Lung (tissue), 12 donors: Measurements from ENCODE around the gene RNF220. TPM values are rescaled to one million over a fixed set of nuclear protein-coding genes. Genes with fewer than 3 reads are reported as not detected.
"Not testable (repeated sequence)": the region's sequence is repeated elsewhere in the genome, so short reads cannot be mapped to it uniquely, and the experiment has no call there.

Experiments used
- ATAC-seq: fragments of 200-7000 bp; cut with Tn5 transposase; one replicate; pipeline ENCODE4 v1.9.1; 2020; ENCODE audit warnings: moderate number of reproducible peaks; ENCODE audit not compliant: insufficient read depth, low FRiP score
- DNase-seq, 3 donors: peaks; one replicate each; pipeline ENCODE4 v3.0.0-alpha.2; 2013 to 2017
- H3K27ac ChIP-seq, 2 donors: one replicate each; pipeline ENCODE4 v1.5.1; 2013; ENCODE audit warnings: mild to moderate bottlenecking in 2 of 2, moderate library complexity in 2 of 2, control low read depth in 1 of 2, inconsistent platforms in 1 of 2, low read depth in 1 of 2, low read length in 1 of 2
- H3K27me3 ChIP-seq, 3 donors: one replicate each; pipeline ENCODE4 v1.5.1; 2013; ENCODE audit warnings: low read length in 2 of 3; ENCODE audit not compliant: control insufficient read depth in 3 of 3, insufficient read depth in 3 of 3
- H3K36me3 ChIP-seq, 4 donors: one replicate each; pipeline ENCODE4 v1.5.1; 2013; ENCODE audit warnings: low read length in 4 of 4, mild to moderate bottlenecking in 1 of 4, moderate library complexity in 1 of 4; ENCODE audit not compliant: control insufficient read depth in 4 of 4, insufficient read depth in 4 of 4
- H3K4me1 ChIP-seq, 5 donors: one replicate each; pipeline ENCODE4 v1.5.1; 2013; ENCODE audit warnings: low read length in 5 of 5, mild to moderate bottlenecking in 2 of 5, moderate library complexity in 1 of 5; ENCODE audit not compliant: control insufficient read depth in 5 of 5, insufficient read depth in 5 of 5
- H3K4me3 ChIP-seq: one replicate; pipeline ENCODE4 v1.5.1; 2013; ENCODE audit warnings: mild to moderate bottlenecking, control low read depth, moderate library complexity
- H3K9ac ChIP-seq, 2 donors: one replicate each; pipeline ENCODE4 v1.5.1; 2013; ENCODE audit warnings: low read length in 2 of 2, control low read depth in 1 of 2; ENCODE audit not compliant: insufficient read depth in 1 of 2
- H3K9me3 ChIP-seq, 4 donors: one replicate each; pipeline ENCODE4 v1.5.1; 2013; ENCODE audit warnings: low read length in 3 of 4, mild to moderate bottlenecking in 1 of 4, moderate library complexity in 1 of 4; ENCODE audit not compliant: control insufficient read depth in 4 of 4, insufficient read depth in 3 of 4
- CTCF ChIP-seq: IDR thresholded peaks from 2 replicates; pipeline ENCODE4 v1.5.1; 2012; ENCODE audit warnings: mild to moderate bottlenecking; ENCODE audit errors: control extremely low read depth, extremely low read depth
- WGBS, 2 donors: extraction: QIAGEN DNeasy Blood & Tissue Kit; methylation state at CpG; one replicate each; pipeline ENCODE4 v1.1.7; 2013; 5-methylcytosine and 5-hydroxymethylcytosine counted together
- polyA plus RNA-seq, 2 donors: library from polyadenylated mRNA; stranded (reverse); fragments of 200-250 nt; gene quantifications; one replicate each; pipeline ENCODE4 v1.2.1, GENCODE V29; 2013
- total RNA-seq, 2 donors: library from RNA; depleted of rRNA in 1 of 2; stranded (reverse); fragments of >200 nt in 1 of 2; gene quantifications; one replicate each; pipeline ENCODE4 v1.2.1, GENCODE V29; 2014 to 2021
- donor health status: control.
- donor health status: control.
- donor health status: Bipolar disorder and iron deficiency.
- donor health status: healthy.
- donor health status: DM: yes; HTN: yes; CAD: no.

The RNF220 gene
- total and polyA plus RNA-seq, 4 donors = 44.9 to 75.8 (median 69.5) TPM

GRCh38 chr1:44696101-44696500, 291.0 kb downstream of the RNF220 start:
- 89 to 92% methylated on average over 3 of the region's 3 CpGs for WGBS, 2 donors

GRCh38 chr1:44696789-44697345, 291.8 kb downstream of the RNF220 start:
- Histone ChIP-seq H3K27ac (no peak overlapping the region), H3K4me1 (peaks cover 0 to 4% (median 0%) of the 10 kb centered on the region in 5 donors), H3K4me3 (no peak overlapping the region), H3K9ac (no peak overlapping the region), H3K36me3 (no peaks in the 10 kb centered on the region), H3K27me3 (no peaks in the 10 kb centered on the region), H3K9me3 (no peaks in the 10 kb centered on the region)
- 51 to 68% methylated on average over 7 of the region's 7 CpGs for WGBS, 2 donors
- no peak for ATAC-seq
- TF ChIP-seq CTCF = no peak
- no peak for DNase-seq

More at GRCh38 chr1:44696101-44696500, 291.0 kb downstream of the RNF220 start:
- DNase-seq (no peak), ATAC-seq (no peak)
- Histone ChIP-seq H3K9me3 (no peaks in the 10 kb centered on the region), H3K4me1 (peaks cover 0 to 2% (median 0%) of the 10 kb centered on the region in 5 donors), H3K4me3 (no peak overlapping the region), H3K36me3 (no peaks in the 10 kb centered on the region), H3K9ac (no peak overlapping the region), H3K27ac (no peak overlapping the region), H3K27me3 (no peaks in the 10 kb centered on the region)
- TF ChIP-seq CTCF = no peak

GRCh38 chr1:44698138-44698537, 293.1 kb downstream of the RNF220 start:
- peaks cover 0 to 4% (median 0%) of the 10 kb centered on the region in 5 donors for H3K4me1 ChIP-seq
- peaks cover 0 to 2% (median 0%) of the 10 kb centered on the region in 4 donors for H3K9me3 ChIP-seq
- DNase-seq (no peak), ATAC-seq (no peak)
- no peaks in the 10 kb centered on the region for H3K36me3 ChIP-seq
- WGBS, 2 donors = 53 to 90% methylated on average over 3 of the region's 3 CpGs
- H3K27me3 ChIP-seq = no peaks in the 10 kb centered on the region
- TF ChIP-seq CTCF = no peak
- H3K27ac ChIP-seq = no peak overlapping the region
- no peak overlapping the region for H3K9ac ChIP-seq
- H3K4me3 ChIP-seq = no peak overlapping the region

- not testable (repeated sequence) for H3K4me3 ChIP-seq, H3K27ac ChIP-seq, H3K36me3 ChIP-seq, H3K9me3 ChIP-seq, ATAC-seq, DNase-seq, H3K27me3 ChIP-seq, H3K9ac ChIP-seq, H3K4me1 ChIP-seq
- 90 to 94% methylated on average over 9 of the region's 9 CpGs for WGBS, 2 donors
Observed at GRCh38 chr1:44699375-44699774, 294.3 kb downstream of the RNF220 start.
